Tongue (tissue), 2 donors: ENCODE measurements around the gene PPP1R12A. TPM values are rescaled to one million over a fixed set of nuclear protein-coding genes. Genes with fewer than 3 reads are reported as not detected.
"Not testable (repeated sequence)": the region's sequence is repeated elsewhere in the genome, so short reads cannot be mapped to it uniquely, and the experiment has no call there.

ENCODE experiments used
- DNase-seq: peaks from one replicate; pipeline ENCODE4 v3.0.0-alpha.2; 2015
- total RNA-seq: library from RNA; depleted of rRNA; stranded (reverse); fragments of >200 nt; gene quantifications from one replicate; pipeline ENCODE4 v1.2.3, GENCODE V29; 2014

Gene PPP1R12A
- total RNA-seq, 1 donor from 2014 or later, result 179 TPM

GRCh38 chr12:79841248-79841877 is 93.5 kb downstream of the PPP1R12A start:
- DNase-seq, result no peak

- DNase-seq, result no peak
Measured at GRCh38 chr12:79838359-79838758, 96.5 kb downstream of the PPP1R12A start.

DNA sequence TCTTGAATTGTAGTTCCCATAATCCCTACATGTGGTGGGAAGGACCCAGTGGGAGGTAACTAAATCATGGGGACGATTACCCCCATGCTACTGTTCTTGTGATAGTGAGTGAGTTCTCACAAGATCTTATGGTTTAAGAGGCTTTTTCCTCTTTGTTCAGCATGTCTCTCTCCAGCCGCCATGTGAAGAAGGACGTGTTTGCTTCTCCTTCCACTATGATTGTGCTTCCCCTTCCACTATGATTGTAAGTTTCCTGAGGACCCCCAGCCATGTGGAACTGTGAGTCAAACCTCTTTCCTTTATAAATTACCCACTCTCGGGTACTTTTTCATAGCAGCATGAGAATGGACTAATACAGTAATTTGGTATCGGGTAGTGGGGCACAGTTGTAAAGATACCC is 97.3 kb downstream of the PPP1R12A start:
- DNase-seq, result no peak

DNA sequence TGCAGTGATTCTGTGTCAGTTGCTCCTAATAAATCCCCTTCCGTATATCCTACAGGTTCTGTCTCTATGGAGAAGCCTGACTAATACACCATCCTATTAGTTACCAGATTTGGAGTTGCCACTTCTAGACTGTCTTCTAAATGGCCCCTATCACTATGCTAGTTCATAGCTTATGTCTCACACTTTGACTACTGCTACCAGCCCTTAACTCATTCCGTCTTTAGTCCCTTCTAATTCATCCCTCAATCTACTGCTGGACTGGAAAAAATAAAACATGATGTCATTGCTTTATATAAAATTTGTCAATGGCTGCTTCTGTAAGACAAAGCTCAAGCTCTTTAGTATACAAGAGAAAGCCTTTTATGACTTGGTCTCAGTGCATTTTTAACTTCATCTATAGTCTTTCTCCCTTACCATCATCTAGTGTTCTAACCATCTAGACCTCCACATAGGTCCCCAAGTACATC is 99.5 kb downstream of the PPP1R12A start:
- no peak for DNase-seq

DNA sequence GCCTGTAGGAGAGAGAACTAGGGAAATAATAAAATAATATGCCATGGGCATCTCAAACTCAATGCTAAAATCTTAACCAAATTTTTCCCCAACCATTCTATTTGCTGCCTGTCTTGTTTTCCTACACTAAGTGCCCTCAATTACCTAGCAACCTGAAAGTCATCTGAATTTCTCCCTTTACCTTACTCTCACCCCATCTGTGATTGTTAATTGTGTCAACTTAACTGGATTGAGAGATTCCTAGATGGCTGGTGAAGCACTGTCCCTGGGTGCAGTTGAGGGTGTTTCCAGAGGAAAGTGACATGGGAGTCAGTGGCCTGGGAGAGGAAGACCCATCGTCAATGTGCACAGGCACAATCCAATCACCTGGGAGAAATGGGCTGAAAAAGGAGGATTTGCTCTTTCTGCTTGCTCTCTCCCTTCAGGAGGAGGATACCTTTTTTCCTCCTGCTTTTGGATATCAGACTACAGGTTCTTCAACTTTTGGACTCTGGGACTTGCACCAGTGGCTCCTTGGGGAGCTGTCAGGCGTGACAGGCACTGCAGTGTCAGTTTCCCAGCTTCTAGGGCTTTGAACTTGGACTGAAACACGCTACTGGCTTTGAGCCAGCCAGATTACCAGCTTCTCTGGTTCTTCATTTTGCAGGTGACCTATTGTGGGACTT is 100.1 kb downstream of the PPP1R12A start:
- DNase-seq, result peak; percentile 8

- DNase-seq, result no peak
Measured at GRCh38 chr12:79830440-79830839, 104.5 kb downstream of the PPP1R12A start.

DNA sequence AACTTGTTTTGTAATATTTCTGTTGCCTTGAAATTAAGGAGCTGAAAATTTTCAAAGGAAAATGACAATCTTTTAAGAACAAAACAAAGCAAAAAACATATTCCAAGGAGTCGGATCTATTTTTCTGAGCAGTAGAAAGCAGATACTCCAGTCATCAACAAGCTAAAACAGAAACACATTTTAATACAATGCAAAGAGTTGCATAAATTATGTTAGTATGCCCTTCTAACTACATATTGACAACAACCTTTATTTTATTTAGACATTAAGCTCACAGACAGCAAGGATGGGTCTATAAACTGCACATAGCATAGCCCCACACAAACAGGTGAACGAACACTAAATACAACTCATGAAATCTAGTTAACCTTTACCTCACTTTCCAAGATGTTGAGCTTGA is 106.0 kb downstream of the PPP1R12A start:
- DNase-seq, result no peak

GRCh38 chr12:79827484-79827883 is 107.4 kb downstream of the PPP1R12A start:
- DNase-seq, result no peak

DNA sequence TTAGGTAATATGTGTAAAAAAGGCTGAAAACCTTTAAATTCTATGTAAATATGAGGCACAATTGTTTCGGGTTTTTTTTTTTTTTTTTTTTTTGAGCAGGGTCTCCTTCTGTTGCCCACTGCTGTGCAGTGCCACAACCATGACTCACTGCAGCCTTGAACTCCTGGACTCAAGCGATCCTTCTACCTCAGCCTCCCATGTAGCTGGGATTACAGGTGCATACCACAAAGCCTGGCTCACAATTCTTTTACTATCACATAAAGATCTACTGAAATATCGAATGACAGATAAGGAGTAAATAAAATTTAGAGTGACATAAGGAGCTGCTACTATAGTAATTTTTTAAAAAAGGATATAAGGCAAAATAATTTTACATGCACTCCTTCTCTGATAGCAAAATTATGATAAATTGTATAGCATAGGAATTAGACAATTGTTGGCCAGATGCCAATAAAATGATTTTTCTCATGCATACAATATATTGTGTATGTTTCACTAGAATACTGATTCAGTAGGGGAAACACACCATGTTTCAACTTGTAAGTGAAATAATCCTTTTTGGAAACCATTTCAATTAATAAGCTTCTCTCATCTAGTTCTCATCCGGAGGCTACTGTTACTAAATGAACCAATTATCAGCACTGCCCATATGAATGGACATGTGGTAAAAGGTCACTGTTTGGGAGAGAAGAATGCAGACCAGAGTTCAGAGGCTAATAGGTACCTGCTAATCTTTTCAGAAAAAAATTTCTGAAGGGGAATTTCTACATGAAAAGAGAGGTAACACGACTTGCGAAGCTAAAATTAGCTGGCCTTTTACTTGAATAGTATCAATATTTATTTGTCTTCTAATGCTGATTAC is 108.4 kb downstream of the PPP1R12A start:
- DNase-seq, result no peak

GRCh38 chr12:79822475-79822874 is 112.4 kb downstream of the PPP1R12A start:
- no peak for DNase-seq

- peak; percentile 12 for DNase-seq
Measured at GRCh38 chr12:79818856-79819255, 116.0 kb downstream of the PPP1R12A start.

GRCh38 chr12:79784366-79785065 is 150.4 kb downstream of the PPP1R12A start:
- not testable (repeated sequence) for DNase-seq

DNA sequence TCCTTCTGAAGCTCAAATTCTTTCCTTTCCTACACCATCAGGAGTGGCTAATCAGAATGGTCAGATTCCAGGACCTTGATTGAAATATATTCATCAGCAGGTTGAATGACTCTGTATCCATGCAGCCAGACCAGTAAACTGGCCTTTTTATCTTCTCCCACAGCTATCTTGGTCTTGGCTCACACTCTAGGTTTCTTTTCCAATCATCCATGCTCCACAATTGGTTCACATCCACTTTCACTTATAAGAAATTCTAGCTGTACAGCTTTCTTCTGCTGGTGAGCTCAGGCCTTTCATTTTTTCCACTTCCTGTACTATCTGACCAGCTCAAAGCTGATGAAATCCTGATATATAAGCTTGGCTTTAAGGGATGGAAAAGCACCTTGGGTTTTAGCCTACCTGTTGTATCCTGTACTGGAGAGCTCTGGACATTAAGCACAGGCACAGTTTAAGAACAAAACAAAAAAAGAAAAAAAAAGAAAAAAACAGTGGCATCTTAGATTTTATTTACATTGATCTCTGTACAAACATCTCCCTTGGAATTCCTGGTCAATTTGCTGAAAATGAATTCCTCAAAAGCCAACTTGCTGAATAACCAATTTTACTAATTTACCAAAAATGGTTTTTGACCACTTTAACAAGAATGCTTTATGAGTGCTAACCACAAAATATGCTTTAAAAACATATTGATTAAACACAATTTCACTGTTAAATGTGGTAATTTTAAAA is 152.6 kb downstream of the PPP1R12A start:
- no peak for DNase-seq

GRCh38 chr12:79778802-79779448 is 156.0 kb downstream of the PPP1R12A start:
- no peak for DNase-seq

GRCh38 chr12:79776111-79776510 is 158.8 kb downstream of the PPP1R12A start:
- no peak for DNase-seq

DNA sequence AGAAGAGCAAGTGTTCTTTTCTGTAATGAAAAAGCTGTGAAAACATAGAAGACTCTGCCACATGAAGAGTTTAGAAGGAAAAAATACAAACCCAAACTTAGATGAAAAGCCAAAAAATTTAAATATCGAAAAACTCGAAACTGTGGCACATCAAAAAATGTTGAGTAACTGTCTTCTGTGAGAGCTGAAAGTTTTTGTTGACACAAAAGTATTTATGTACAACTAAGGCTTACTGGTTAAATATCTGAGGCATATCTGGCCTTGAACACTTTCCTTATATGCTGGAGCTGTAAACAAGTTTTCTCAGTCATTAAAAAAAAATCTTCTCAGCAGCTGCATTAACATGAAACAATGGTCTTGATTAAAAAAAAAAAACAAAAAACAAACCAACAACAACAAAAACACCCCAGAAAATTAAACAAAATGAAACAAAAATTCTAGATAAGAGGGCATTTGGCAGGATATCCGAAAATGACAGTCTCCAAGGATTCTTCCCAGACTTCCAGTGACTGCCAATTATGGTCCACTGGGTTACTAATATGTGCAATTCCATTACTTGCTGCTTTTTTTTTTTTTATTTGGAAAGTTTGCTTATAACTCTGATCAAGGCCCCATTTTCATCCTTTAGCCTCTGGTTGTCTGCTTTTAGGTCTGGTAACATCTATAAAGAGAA is 159.4 kb downstream of the PPP1R12A start:
- no peak for DNase-seq

DNA sequence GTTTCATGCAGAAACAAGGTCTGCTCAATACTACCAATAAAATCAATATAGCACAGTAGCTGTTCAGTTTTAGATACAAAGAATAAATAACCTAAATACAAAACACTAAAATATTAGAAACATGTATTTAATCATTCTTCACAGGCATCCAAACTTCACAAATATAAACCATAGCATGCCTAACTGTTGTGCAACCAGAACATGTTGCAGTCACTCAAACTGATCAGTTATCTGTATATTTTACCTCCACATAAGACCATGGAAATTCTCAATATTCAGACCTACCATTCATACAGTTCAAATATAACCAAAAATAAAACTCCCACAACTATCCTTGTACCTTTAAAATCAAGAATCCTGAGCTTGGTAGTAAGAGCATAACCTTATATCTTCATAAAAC is 161.0 kb downstream of the PPP1R12A start:
- no peak for DNase-seq

DNA sequence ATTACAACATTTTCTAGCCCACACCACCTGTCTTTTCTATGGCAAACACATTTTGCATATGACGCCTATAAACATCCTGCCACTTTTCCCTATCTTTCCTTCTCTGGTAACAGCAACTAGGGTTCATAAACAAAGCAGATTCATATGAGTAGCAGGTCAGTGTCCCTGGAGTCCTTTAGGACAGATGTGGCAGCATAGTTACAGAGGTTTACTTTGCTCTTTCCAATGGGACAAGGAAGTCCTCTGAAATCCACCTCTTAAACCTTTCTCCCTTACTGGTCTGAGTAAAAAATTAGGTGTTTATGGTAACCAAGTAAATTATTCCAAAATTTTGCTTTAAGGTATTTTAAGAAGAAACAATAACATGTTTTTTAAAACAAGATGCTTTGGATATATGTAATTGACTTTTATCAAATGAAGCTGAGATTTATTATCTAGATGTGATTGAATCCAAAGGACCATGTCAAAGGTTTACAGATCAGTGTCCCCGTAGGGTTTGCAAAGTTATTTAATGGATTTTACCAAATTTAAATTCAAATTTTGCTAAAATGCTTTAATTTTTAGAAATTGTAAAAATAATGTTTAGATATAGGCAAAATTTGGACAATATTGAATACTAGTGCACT is 164.9 kb downstream of the PPP1R12A start:
- no peak for DNase-seq

GRCh38 chr12:79769189-79769859 is 165.6 kb downstream of the PPP1R12A start:
- no peak for DNase-seq
